Anterior cingulate cortex (tissue), 58 donors: ENCODE measurements around the gene TADA1.
"Not testable (repeated sequence)": the region's sequence is repeated elsewhere in the genome, so short reads cannot be mapped to it uniquely, and the experiment has no call there.

ENCODE experiments used
- DNase-seq, 58 donors: peaks; one replicate each; lab custom pipeline; 2025; lab: John Stamatoyannopoulos, UW

TADA1 gene

GRCh38 chr1:166899769-166900168 lies 23.7 kb upstream of the TADA1 start:
- no peak for DNase-seq

GRCh38 chr1:166895766-166896165 lies 19.7 kb upstream of the TADA1 start:
- no peak for DNase-seq

- DNase-seq: no peak
Measured at GRCh38 chr1:166889776-166890175, 13.7 kb upstream of the TADA1 start.

- peak in 12 of 58 donors; percentile 2 to 56 (median 10) for DNase-seq
Measured at GRCh38 chr1:166888373-166889111, 12.5 kb upstream of the TADA1 start.

- DNase-seq: no peak
Measured at GRCh38 chr1:166884971-166885370, 8.9 kb upstream of the TADA1 start.

- DNase-seq: peak in 54 of 58 donors; percentile 9 to 75 (median 34)
Measured at GRCh38 chr1:166884040-166884642, 8.1 kb upstream of the TADA1 start.

- DNase-seq: no peak
Measured at GRCh38 chr1:166882893-166883292, 6.8 kb upstream of the TADA1 start.

GRCh38 chr1:166878173-166878917 lies 2.3 kb upstream of the TADA1 start:
- not testable (repeated sequence) for DNase-seq

GRCh38 chr1:166876540-166876838 lies 425 bp upstream of the TADA1 start:
- no peak for DNase-seq

- no peak for DNase-seq
Measured at GRCh38 chr1:166875302-166875733, 746 bp downstream of the TADA1 start.

GRCh38 chr1:166874464-166874863 lies 1.6 kb downstream of the TADA1 start:
- no peak for DNase-seq

- DNase-seq: no peak
Measured at GRCh38 chr1:166870584-166870983, 5.5 kb downstream of the TADA1 start.

- no peak for DNase-seq
Measured at GRCh38 chr1:166869318-166870099, 6.6 kb downstream of the TADA1 start.

- DNase-seq: no peak
Measured at GRCh38 chr1:166868639-166869038, 7.4 kb downstream of the TADA1 start.

- no peak for DNase-seq
Measured at GRCh38 chr1:166865926-166866325, 10.1 kb downstream of the TADA1 start.

- DNase-seq: no peak
Measured at GRCh38 chr1:166859597-166859996, 16.5 kb downstream of the TADA1 start.

- DNase-seq: peak in 42 of 58 donors; percentile 12 to 87 (median 59)
Measured at GRCh38 chr1:166858726-166859419, 17.2 kb downstream of the TADA1 start.

GRCh38 chr1:166857995-166858394 lies 18.1 kb downstream of the TADA1 start:
- peak in 3 of 58 donors; percentile 23 to 32 (median 25) for DNase-seq

GRCh38 chr1:166855558-166855957 lies 20.5 kb downstream of the TADA1 start:
- no peak for DNase-seq

- no peak for DNase-seq
Measured at GRCh38 chr1:166852918-166853317, 23.1 kb downstream of the TADA1 start.
